NCI-H187 (cell line): Measurements from ENCODE around the gene CORO6.
A peak's percentile ranks its signal among the peaks of the same experiment; 100 is the strongest.

ENCODE experiments used
- DNase-seq, 2 experiments: peaks; one replicate each; lab custom pipeline; 2025; lab: John Stamatoyannopoulos, UW

The CORO6 gene

DNA sequence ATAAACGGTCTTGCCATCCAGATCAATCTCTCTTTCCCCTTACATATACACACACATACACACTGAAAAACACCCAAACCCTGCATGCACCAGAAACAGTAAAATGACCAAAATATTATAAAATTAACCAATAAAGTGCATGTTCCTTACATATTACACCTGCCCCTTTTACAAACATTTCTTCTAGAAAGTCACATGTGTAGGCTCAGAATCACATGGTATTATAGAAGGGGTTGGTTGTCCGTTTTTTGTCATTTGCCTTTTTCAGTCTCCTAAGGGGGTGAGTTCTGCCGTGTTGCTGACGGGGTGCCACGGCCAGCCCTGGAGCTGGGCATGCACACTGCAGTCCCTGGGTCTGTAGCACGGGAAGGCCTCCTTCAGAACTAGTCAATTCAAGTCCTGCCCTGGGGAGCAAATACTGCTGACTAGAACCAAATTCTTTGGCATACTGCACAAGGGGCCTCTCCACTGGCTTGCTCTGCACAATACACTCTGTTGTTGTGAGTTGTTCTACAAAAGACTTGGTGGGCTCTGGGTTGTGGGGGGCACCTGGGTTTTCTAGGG, 8.0 kb upstream of the CORO6 start:
- DNase-seq: no peak

DNA sequence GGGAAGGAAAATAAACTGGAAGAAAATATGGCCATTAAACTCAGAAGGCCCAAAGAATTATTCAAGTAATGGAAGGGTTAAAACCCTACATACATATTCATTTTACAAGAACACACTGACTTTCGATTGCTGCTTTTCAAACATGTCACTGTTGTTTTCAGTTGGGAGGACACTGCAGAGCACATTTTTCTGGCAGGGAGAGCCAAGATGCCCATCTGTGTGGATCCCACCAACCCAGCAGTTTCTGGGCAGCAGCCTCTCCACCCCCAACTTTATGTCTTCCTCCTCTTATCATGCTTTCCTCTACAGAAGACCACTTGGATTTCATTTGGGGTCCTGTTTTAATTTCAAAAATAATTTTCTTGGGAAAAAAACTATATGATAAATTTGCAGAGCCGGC, 7.1 kb upstream of the CORO6 start:
- no peak for DNase-seq

DNA sequence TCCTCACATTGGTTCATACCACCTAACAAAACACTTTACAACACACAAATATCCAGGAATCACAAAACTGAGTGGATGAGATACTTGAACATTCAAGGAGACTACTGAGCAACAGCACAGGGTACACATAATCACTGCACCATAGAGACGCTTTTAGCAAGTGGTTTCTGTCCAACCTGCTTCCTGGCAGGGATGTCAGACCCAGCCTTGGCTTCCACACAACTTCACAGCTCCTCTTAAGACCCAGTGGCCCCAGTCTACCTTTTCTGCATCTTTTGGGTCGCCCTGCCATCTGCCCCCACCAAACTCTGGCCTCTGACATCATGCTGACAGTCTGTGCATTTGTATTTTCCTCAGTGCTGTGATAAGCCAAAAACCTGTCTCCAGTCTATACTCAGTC, 5.9 kb upstream of the CORO6 start:
- no peak for DNase-seq

DNA sequence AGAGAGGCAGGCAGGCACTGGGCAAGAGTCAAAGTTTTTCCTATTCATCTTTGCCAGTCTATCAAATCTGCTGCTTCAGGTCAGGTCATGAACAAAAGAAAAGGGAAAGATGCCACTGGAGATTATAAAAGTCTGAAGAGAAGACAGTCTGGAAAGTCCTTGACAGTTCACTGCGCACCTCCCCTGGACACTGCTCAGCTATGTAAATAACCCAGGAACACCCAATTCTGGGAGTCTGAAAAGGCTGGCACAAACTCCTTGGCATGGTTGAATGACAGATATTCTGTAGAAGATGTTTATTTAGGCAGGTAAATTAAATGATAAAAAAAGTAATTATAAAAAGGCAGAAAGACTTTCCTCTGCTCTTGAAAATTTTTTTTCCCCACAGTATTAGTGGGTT, 5.2 kb upstream of the CORO6 start:
- DNase-seq: no peak

DNA sequence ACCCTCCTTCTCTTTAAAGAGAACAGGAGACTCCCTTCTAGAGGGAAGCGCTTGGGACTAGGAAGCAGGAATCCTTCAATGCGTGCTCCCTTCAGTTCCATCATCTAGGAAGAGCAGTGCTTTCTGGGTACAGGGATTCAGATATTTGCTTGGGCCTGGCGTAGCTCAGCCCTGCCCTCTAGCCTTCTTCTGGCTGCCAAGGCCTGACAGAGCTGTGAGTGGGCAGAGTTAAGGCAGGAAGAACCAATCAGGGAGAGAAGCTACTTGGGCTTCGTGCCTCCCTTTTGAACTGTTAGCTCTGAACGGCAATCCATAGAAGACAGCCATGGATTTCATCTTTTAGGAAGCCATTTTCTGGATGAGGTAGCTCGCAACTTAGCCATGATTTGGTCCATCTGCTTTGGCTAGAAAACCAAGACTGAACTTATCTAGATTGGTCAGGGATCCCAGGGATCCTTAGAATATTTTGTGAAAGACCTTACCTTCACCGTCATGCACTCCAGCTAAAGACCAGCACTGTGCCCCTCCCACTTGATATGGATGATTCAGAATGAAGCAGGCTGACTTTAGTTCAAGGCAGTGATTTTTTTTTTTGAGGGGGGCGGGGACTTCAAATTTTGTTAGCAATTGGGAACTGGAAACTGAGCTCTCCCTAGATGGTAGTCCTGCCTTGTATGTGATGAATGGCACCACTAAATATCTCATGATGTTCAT, 2.5 kb upstream of the CORO6 start:
- DNase-seq: no peak

DNA sequence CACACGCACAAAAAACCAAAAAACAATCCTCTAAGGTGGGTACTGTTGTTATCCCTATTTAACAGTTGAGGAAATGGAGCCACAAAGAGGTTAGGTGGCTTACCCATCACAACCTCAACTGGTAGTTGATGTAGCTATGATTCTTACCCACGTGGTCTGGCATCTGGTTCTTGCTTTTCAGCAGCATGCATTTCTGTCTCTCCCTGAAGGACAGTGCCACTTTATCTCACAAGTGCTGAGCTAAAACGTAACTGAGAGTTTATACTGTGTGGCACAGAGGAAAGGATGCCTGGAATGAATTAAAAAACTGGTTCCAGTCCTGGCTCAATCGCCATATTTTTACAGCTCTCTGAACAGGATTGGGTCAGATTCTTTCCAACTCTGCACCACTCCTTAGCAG, 1.9 kb upstream of the CORO6 start:
- no peak for DNase-seq

DNA sequence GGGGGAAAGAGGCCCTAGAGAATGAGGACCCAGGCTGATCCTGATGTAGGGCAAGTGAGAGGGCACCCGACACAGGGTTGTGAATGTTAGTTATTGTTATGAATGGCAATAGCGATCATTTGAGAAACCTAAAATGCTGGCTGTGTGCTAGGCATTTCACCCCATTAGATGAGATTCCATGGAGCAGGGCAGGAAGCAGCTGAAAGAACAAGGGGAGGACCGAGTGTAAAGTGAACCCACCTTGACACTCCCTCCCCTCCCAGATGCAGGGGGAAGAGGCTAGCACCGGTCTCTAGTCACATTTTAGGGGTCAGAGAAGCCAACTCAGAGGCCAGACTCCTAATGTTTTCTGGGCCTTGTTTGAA, 553 bp upstream of the CORO6 start:
- DNase-seq: no peak

DNA sequence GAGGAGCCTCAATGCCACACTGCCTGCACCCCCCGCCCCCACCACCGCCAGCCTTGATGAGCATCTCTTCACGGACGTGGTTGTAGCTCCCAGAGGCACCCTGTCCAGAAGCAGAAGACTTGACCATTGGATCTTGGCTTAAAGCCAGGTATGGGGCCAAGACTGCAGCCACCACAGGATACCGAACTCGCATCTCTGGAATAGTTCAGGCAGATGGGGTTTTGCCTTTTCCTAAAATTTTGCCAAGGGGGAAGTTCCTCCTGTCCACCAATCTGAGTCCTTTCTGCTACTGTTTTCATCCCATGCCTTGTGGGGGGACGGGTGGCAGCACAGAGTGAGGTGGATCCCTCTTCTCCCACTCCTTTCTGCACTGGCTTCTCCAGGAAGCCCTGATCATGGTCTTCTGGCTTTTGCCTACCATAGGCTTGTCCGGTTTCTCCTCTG, 939 bp downstream of the CORO6 start:
- DNase-seq: no peak

DNA sequence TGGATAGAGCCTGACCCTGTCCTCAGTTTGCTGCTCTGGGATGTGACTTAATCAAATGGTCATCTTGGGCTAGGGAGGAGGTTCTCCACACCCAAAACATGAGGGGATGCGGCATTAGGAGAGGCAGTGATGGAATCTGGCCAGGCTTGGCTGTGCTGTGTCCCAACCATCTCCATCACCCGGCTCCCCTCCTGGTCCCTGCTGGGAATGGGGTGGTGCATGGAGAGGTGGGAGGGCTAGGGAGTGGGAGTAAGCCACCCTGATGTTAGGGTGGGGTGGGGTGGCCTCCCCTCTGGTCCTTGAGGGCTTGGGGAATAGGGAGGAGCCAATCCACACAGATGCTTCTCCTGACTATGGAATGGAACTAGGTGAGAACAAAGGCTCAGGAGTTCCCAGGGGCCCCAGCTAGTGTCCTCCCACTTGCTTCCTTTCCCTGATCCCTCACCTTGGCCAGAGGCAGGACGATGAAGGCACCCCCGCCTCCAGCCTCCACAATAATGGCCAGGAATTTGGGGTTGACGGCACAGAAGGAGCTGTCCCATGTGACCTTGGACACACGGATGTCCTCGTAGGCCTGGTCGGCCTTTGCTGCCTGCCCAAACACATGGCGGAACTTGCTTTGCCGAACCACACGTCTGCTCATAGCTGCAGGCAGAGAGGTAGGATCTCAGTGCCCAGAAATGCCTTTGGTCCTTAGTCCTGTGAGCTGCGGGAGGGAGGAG, 1.8 kb downstream of the CORO6 start:
- no peak for DNase-seq

DNA sequence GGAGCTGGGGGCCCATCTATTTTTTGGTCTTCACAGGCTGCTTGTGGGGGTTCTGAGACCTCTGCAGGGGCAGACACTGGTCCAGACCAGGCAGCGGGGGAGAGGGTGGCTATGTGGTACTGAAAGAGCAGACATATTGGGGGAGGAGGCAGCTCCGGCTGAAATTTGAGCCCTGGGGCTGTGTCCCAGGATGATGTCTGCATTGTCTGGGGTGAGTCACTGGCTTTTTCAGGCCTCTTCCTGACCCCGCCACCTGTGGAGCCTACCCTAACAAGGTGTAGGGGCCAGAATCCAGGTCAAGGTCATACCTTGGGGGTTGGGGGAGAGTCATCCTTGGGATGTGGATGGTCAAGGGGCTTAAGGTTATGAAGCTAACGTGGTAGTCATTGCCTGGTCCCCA, 2.4 kb downstream of the CORO6 start:
- no peak for DNase-seq

DNA sequence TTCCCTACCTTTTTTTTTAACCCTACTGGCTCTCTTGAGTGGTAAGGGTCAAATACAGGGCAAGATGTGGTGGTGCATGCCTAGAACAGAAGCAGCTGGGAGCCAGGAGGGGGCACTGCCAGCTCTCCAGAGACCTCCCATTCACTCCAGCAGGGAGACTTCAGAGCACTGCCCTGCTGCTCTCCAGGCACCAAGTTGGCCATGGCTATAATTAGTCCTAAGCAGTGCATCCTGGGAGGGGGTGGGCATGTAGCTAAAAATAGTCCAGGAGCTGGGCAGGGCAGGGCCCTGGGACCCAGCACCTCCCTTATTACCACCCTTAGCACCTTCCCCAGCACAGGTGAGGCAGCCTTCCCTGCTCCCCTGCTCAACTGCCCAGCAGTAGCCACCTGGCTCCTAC, 3.5 kb downstream of the CORO6 start:
- no peak for DNase-seq

DNA sequence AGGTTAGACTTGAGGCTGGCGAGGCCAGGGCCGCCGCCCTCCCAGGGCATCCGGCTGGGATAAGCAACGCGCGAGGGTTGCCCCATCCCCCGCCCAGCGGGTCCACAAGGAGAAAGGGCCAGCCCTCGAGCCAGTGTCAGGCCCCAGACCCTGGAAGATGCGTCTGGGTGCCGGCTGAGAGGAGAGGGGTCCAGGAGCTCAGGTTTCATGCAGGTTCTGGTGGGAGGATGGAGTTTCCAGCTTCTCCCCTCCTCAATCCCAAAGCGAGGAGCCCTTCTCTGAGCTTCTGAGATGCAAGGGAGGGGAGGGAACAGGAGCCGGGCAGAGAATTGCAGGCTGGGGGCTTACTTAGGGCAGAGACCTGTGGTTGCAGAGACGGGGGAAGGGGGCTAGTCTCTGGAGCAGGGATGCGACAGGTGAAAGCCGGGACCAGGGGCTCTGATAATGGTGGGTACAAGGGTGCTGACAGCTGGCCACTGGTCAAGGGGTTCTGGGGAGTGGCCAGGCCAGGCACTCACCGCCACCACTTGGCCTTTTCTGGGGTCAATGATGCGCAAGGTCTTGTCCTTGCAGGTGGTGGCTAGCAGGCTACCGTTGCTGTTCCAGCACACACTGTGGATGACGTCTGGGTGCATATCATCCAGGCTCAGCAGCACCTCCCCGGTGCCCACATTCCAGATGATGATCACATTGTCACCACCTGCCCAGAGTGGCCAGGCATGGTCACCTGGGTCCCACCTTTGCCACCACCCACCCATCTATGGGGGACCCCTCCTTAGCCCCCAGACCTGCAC, 4.2 kb downstream of the CORO6 start:
- no peak for DNase-seq

DNA sequence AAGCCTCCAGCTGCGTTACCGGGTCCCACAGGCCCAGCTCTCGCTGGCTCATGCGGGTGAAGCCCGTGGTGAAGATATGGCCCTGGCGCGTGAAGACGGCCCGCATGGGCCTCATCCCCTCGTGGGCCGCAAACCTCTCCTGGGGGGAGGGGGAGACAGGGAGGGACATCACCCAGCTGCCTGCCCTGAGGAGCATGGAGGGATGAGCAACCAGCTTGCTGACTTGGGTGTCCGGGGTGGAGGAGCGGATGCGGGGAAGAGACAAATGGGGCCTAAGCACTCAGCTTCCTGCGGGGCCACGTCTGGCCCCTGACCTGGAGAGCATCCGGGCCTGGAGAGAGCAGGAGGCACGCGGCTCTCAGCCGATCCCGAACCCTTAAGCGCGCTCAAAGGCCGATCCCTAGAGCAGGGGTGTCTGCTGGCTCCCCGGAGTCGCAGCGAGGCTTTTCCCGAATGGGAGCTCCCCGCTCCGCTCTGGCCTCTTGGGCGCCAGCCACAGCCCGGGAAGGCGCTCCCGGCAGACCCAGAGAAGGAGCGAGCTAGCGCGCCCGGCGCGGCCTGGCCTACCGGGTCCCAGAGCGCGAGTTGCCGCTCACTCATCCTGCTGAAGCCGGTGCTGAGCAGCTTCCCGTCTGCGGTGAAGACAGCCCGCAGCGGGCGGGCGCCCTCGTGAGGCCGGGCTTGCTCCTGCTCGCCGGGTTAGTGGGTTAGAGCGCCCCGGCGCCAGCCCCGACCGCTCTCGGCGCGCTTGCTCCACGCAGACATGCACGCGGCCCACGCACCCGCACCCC, 5.0 kb downstream of the CORO6 start:
- peak; percentile 38 to 39 for DNase-seq

DNA sequence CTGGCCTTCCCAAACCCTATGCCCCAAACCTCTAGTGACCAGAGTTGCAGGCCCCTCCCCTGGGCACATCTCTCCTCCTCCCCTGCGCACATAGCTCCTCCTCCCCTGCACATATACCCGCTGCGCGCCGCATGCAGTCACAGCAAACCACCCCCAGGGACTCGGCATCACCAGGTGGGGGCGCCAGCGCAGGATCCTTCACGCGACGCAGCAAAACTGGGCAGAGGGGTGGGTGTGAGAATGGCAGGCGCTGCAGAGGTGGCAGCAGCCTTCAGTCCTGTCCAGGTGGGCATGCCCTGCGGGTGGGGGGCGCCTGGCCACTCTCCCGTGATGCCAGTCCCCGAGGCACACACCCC, 5.6 kb downstream of the CORO6 start:
- peak in 1 of 2 experiments; percentile 65 for DNase-seq

DNA sequence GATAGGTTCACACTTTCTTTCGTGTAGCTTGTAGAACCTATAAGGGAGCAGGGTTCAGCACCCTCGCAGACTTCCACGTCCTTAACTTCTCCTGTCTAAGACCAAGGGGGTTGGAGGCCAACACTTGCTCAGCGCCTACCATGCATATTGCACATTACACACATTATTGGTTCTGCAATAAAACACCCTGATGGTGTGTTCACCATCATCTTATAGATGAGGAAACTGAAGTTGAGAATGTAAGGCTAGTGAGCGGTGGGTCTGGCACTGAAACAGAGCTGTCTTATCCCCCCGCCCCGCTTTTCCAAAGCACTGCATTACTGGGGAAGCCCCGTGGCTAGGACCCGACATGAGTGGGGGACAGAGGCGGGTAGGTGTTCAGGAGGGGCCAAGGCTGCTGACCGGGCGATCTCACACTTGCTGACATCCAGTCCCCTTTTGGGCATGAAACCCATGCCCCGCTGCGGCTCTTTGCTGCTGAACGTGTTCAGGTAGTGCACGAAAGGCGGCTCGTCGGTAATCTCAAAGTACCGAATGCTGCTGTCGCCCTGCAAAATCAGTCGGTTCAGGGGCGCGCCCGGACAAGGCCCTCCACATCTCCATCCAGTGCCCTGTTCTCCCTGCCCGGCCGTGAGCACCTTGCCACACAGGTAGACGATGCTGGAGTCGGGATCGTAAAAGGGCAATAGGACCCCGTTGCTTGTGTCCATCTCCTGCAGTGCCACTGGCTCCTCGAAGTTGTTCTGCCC, 6.2 kb downstream of the CORO6 start:
- DNase-seq: no peak

DNA sequence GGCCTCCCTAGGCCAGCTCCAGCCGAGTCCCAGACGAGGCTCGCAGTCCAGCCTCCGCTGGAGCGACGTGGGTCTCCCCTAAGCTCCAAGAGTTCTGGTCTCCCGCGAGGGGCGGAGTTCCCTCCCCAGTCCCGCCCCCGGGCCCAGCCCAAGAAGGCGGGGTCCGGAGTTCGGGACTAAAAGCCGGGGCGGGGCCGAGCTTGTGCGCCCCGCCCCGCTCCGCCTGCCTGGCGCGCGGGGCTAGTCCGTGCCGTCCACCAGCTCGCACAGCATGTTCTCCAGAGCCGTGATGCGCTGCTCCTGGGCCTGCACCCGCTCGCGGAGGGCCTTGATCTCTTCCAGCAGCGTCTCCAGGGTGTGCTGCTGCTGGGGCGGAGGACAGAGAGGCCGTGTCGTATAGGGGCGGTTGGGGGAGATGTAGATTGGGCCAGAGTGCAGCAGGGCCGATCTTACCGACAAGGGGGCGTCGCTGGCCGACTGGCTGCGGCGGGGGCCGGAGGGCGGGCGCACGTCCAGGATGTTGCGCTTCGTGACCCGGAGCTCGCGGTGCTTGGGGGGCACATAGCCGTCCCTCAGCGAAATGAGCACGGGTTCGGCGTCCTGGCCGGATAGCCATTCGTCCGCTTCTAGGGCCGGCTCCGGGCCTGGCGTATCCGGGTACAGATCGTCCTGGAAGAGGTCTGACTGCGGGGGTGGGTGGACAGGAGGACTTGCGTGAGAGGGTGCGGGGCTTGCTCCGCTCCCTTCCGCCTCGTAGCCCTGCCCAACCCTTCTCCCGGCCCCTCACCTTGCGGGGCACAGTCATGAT, 7.0 kb downstream of the CORO6 start:
- DNase-seq: peak; percentile 30 to 66

DNA sequence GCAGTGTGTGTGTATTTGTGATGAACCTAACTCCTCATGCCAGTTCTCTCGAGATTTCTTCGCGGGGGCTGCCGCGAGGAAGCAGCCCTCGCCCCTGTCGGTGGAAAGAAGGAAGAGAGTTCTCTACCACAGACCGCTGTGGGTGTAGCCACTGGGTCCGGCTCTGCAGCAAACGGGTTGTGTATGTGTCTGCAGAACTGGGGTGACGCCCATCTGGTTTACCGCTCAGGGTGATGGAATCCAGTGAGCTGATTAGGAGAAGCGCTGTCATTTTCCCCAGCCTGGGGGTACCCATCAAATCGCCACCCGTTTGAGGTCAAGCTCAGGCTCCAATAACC, 7.7 kb downstream of the CORO6 start:
- DNase-seq: no peak

DNA sequence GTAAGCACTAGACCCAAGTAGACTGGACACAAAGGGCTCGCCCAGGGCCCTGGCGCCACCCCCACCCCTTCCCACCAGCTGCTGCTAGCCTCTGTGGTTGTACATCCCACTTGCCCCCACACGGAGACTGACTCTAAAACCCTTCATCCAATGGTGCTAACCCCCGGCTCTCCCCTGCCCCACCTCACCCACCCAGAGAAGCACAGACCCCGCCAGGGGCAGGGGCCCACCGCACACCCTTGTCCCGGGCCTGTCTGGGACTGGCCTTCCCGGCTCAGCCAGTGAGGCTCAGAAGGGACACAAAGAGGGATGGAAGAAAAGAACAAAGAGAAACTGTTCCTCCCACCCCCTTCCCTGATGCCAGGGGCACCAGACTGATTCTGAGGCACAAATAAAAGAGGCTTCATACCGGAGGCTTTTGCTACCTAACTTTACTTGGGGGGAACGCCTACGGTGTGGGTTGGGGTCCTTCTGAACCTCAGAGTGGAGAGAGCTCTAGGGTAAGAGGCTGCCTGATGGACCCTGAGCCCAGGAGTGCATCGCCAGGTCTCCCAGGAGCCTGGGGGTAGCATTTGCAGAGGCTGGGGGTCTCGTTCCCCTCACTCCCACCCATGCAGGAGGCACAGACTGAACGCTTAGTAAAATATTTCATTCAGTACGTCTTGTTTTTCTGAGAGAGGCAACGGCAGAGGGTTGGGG, 8.2 kb downstream of the CORO6 start:
- DNase-seq: no peak

DNA sequence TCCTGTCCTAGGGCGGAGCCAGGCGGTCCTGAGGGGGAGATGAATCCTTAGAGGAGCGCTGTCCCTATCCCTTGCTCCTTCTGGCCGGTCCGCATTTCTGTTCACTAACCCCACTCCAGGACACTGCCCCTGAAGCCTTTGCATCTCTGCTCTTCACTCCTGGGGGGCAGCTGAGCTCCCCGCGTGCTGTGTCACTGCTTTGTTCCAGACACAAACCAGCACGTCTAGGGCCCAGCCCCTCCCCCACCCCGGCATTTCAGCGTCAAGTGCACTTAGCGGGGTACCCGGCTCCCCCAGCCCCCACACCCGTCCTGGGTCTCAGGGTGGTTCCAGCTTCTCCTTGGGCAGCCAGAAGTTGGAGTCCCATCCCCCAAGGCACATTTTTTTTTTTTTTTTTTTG, 8.9 kb downstream of the CORO6 start:
- DNase-seq: no peak

DNA sequence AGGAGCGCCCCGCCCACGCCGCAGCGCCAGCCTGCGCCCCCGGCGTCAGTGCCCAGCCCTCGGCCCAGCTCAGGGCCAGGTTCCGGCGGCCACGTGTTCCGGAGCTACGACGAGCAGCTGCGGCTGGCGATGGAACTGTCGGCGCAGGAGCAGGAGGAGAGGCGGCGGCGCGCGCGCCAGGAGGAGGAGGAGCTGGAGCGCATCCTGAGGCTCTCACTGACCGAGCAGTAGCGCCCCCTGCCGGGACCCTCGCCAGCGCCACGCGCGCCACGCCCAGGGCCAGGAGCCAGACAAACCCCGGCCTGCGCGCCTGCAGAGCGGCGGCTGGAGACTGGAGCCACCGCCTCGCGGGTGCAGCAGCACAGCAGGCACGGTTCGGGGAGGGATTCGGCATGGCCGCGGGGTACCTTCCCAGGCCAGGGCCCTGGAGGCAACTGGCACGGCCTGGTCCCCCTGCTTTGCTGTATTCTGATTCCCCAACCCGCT, 9.3 kb downstream of the CORO6 start:
- no peak for DNase-seq
